MG63 (cell line): ENCODE results near the gene C10orf67. TPM values are rescaled to one million over a fixed set of nuclear protein-coding genes. Genes with fewer than 3 reads are reported as not detected.

ENCODE experiments used
- DNase-seq: peaks from one replicate; pipeline ENCODE4 v3.0.0-alpha.2; 2020
- H3K27me3 ChIP-seq: fragments of 250-450 bp; sonication (Bioruptor Pico); 2 replicates; pipeline ENCODE4 v1.5.1; 2020; ENCODE audit warnings: mild to moderate bottlenecking, moderate library complexity
- H3K36me3 ChIP-seq: fragments of 250-450 bp; sonication (Bioruptor Pico); 2 replicates; pipeline ENCODE4 v1.5.1; 2020; ENCODE audit warnings: mild to moderate bottlenecking, moderate library complexity
- H3K4me3 ChIP-seq: fragments of 250-450 bp; sonication (Bioruptor Pico); 2 replicates; pipeline ENCODE4 v1.5.1; 2020; ENCODE audit warnings: mild to moderate bottlenecking, moderate library complexity
- H3K9me3 ChIP-seq: fragments of 250-450 bp; sonication (Bioruptor Pico); 2 replicates; pipeline ENCODE4 v1.5.1; 2020; ENCODE audit warnings: mild to moderate bottlenecking, moderate library complexity
- total RNA-seq: library from RNA; depleted of rRNA; stranded (reverse); fragments of >200 nt; shearing (Covaris generic); gene quantifications from 2 replicates; pipeline ENCODE4 v1.2.3, GENCODE V29; 2014; ENCODE audit warnings: low replicate concordance

C10orf67 gene
- total RNA-seq, 1 experiment from 2014 or later: not detected

DNA sequence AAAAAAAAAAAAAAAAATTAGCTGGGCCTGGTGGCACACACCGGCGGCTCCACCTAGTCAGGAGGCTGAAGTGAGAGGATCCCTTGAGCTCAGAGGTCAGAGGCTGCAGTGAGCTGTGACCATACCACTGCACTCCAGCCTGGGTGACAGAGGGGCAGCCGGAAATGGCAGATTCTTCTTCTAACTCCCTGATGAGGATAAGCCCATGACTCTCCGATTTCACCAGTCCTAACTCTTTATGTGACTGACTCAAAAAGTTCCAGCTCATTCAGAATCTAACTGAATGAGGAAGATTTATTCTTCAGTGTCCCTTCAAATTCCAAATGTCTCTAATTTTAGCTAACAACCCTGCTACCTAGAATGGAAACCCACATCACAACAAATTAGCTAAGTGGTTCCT lies 4.2 kb downstream of the C10orf67 start:
- no peak for DNase-seq
- no peak overlapping the region for H3K4me3 ChIP-seq
- no peaks in the 10 kb centered on the region for H3K9me3 ChIP-seq
- H3K27me3 ChIP-seq: no peaks in the 10 kb centered on the region
- H3K36me3 ChIP-seq: no peaks in the 10 kb centered on the region

DNA sequence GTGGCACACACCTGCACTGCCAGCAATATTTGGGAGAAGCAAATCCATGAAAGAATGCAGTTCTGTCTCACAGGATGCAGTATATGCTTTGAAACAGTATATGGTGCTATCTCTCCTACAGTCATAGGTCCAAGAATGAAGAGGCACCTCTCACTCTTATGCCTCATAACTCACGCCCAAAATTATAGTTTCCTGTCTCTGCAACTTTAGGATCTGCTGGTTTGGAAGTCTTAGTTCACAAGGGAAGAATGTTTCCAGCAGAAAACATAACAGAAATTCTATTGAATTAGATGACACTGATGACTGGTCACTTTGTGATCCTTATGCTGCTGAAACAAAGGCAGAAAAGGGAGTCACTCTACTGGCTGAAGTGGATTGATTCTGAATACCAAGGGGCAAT lies 5.7 kb downstream of the C10orf67 start:
- DNase-seq: no peak
- H3K36me3 ChIP-seq: no peaks in the 10 kb centered on the region
- no peaks in the 10 kb centered on the region for H3K27me3 ChIP-seq
- no peaks in the 10 kb centered on the region for H3K9me3 ChIP-seq
- no peak overlapping the region for H3K4me3 ChIP-seq

- DNase-seq: no peak
- H3K27me3 ChIP-seq: no peaks in the 10 kb centered on the region
These were observed 6.3 kb downstream of the C10orf67 start for GRCh38 chr10:23338155-23338828.

GRCh38 chr10:23337616-23338015 lies 7.0 kb downstream of the C10orf67 start:
- H3K9me3 ChIP-seq: no peaks in the 10 kb centered on the region
- no peaks in the 10 kb centered on the region for H3K36me3 ChIP-seq
- DNase-seq: no peak
- no peak overlapping the region for H3K4me3 ChIP-seq
- no peaks in the 10 kb centered on the region for H3K27me3 ChIP-seq

More at GRCh38 chr10:23338155-23338828, 6.3 kb downstream of the C10orf67 start:
- Histone ChIP-seq H3K36me3 (no peaks in the 10 kb centered on the region), H3K9me3 (no peaks in the 10 kb centered on the region), H3K4me3 (no peak overlapping the region)

DNA sequence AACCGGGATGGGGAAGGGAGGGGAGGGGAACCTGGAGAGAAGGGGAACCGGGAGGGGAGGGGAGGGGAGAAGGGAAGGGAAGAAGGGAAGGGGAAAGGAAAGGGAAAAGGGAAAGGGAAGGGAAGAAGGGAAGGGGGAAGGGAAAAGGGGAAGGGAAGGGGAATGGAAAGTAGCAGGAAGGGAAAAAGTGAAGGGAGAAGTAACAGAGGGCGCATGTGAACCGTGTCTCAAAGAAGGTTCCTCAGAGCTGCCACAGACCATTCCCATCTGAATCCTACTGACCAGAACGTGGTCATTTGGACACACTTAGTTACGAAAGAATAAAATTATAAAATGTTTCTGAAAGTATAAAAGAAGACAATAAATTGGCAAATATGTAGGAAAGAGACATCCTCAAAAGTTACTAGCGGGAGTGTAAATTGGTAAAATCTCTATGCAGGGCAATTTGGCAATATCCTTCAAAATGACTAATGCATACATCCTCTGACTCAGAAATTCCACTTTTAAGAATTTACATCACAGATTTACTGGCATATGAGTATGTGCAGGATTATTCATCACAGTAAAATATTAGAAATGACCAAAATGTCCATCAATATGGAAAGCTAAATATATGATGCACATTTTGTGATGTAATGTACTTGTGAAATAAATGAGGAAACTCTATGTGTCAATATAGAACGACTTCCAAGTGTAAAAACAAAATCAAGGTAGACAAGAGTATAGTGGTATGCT lies 12.9 kb downstream of the C10orf67 start:
- DNase-seq: no peak
- Histone ChIP-seq H3K9me3 (no peaks in the 10 kb centered on the region), H3K4me3 (no peak overlapping the region), H3K27me3 (no peaks in the 10 kb centered on the region), H3K36me3 (no peaks in the 10 kb centered on the region)

GRCh38 chr10:23330948-23331347 lies 13.6 kb downstream of the C10orf67 start:
- Histone ChIP-seq H3K27me3 (no peaks in the 10 kb centered on the region), H3K4me3 (no peak overlapping the region), H3K36me3 (no peaks in the 10 kb centered on the region), H3K9me3 (no peaks in the 10 kb centered on the region)
- DNase-seq: no peak

- no peak overlapping the region for H3K4me3 ChIP-seq
- H3K9me3 ChIP-seq: no peaks in the 10 kb centered on the region
- no peaks in the 10 kb centered on the region for H3K27me3 ChIP-seq
- H3K36me3 ChIP-seq: no peaks in the 10 kb centered on the region
- DNase-seq: no peak
These were observed 17.9 kb downstream of the C10orf67 start for GRCh38 chr10:23326544-23327307.

GRCh38 chr10:23325132-23325531 lies 19.5 kb downstream of the C10orf67 start:
- H3K4me3 ChIP-seq: no peak overlapping the region
- H3K36me3 ChIP-seq: no peaks in the 10 kb centered on the region
- no peaks in the 10 kb centered on the region for H3K27me3 ChIP-seq
- no peak for DNase-seq
- H3K9me3 ChIP-seq: no peaks in the 10 kb centered on the region

- no peaks in the 10 kb centered on the region for H3K27me3 ChIP-seq
- H3K9me3 ChIP-seq: no peaks in the 10 kb centered on the region
- no peak for DNase-seq
- H3K4me3 ChIP-seq: no peak overlapping the region
- H3K36me3 ChIP-seq: no peaks in the 10 kb centered on the region
These were observed 20.2 kb downstream of the C10orf67 start for GRCh38 chr10:23324351-23324750.

DNA sequence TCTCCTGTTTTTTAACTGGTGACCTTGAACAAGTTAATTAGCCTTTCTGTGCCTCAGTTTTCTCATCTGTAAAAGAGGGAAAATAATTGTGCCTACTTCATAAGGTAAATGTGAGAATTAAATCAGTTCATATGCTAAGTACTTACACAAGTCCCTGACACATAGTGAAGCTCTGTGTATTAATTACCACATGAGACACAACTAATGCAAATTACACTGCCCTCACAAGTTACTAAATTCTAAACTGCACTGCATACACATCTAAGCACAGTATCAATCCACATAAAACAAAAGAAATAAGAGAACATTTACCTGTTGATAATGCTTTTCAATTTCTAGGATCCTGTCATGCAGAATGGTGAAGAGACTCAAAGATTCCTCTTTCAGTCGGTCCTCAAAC lies 22.5 kb downstream of the C10orf67 start:
- no peaks in the 10 kb centered on the region for H3K9me3 ChIP-seq
- H3K4me3 ChIP-seq: no peak overlapping the region
- H3K36me3 ChIP-seq: no peaks in the 10 kb centered on the region
- no peaks in the 10 kb centered on the region for H3K27me3 ChIP-seq
- DNase-seq: no peak

GRCh38 chr10:23319835-23320234 lies 24.8 kb downstream of the C10orf67 start:
- H3K9me3 ChIP-seq: no peaks in the 10 kb centered on the region
- no peak for DNase-seq
- H3K36me3 ChIP-seq: no peaks in the 10 kb centered on the region
- no peak overlapping the region for H3K4me3 ChIP-seq
- H3K27me3 ChIP-seq: no peaks in the 10 kb centered on the region

DNA sequence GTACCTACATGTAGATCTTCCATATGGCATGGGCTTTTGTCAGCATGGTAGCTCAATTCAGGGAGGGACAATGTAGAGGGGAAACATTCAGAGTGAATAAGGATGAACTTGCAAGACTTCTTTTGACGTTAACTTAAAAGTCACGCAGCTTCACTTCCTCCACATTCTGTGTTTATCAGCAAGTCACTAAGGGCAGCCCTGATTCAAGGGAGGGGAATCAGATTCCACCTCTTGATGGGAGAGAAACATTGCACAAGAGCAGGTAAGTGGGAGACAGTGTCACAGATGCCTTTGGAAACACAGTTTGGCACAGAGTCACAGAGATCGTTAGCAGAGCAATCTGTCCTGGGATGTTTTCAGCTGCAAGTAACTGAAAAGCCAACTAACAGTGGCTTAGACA lies 26.2 kb downstream of the C10orf67 start:
- no peak for DNase-seq
- H3K36me3 ChIP-seq: no peaks in the 10 kb centered on the region
- no peak overlapping the region for H3K4me3 ChIP-seq
- no peaks in the 10 kb centered on the region; the same call in 1 of the 2 replicates for H3K27me3 ChIP-seq
- H3K9me3 ChIP-seq: no peaks in the 10 kb centered on the region

GRCh38 chr10:23317416-23317815 lies 27.2 kb downstream of the C10orf67 start:
- Histone ChIP-seq H3K36me3 (no peaks in the 10 kb centered on the region), H3K27me3 (no peaks in the 10 kb centered on the region; the same call in 1 of the 2 replicates), H3K4me3 (no peak overlapping the region), H3K9me3 (no peaks in the 10 kb centered on the region)
- no peak for DNase-seq

DNA sequence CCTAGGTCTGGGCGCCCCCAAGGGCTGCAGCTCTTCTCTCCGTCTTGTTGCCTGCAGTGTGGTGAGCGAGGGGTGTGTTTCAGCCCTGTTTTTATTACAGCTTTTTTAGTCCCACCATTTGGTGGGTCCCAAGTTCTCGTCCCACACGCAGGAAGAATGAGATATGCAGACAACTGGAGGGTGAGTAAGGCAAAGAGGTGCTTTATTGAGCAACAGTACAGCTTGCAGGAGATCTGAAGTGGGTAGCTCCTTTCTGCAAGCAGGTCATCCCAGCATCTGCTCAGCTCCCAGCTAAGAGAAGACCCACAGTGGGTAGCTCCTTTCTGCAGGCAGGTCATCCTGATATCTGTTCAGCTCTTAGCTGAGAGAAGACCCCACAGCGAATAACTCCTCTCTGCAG lies 28.2 kb downstream of the C10orf67 start:
- no peaks in the 10 kb centered on the region; the same call in 1 of the 2 replicates for H3K27me3 ChIP-seq
- no peak for DNase-seq
- H3K9me3 ChIP-seq: no peaks in the 10 kb centered on the region
- H3K36me3 ChIP-seq: no peaks in the 10 kb centered on the region
- H3K4me3 ChIP-seq: no peak overlapping the region

DNA sequence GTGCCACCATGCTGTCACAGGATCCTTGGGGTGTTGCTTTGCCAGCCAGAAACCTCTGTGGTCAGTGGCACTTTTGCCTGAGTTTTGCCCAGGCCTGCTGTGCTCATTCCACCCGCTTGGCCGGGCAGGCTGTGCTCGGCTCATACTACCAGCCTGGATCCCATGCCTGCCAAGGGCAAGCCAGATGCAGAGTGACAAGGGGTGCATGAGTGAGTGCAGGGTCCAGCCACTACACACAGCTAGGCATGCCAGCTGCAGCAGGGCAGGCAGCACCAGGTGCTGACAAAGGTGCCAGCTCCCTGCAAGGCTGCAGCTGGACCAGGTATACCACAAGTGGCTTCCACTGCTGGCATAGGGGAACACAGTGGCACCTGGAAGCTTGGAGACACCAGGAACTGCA lies 28.6 kb downstream of the C10orf67 start:
- Histone ChIP-seq H3K9me3 (no peaks in the 10 kb centered on the region), H3K36me3 (no peaks in the 10 kb centered on the region), H3K4me3 (no peak overlapping the region), H3K27me3 (no peaks in the 10 kb centered on the region; the same call in 1 of the 2 replicates)
- no peak for DNase-seq

GRCh38 chr10:23314835-23315239 lies 29.8 kb downstream of the C10orf67 start:
- H3K27me3 ChIP-seq: no peaks in the 10 kb centered on the region; the same call in 1 of the 2 replicates
- no peaks in the 10 kb centered on the region for H3K36me3 ChIP-seq
- peak; percentile 58 for DNase-seq
- no peak overlapping the region for H3K4me3 ChIP-seq
- no peaks in the 10 kb centered on the region for H3K9me3 ChIP-seq

- no peak for DNase-seq
- Histone ChIP-seq H3K4me3 (no peak overlapping the region), H3K36me3 (no peaks in the 10 kb centered on the region), H3K9me3 (no peaks in the 10 kb centered on the region), H3K27me3 (no peaks in the 10 kb centered on the region; the same call in 1 of the 2 replicates)
These were observed 33.6 kb downstream of the C10orf67 start for GRCh38 chr10:23311034-23311433.
